GM15510 (cell line): ENCODE data around the gene ID4.

Source experiments
- POLR2A ChIP-seq: IDR thresholded peaks from 3 replicates; pipeline ENCODE4 v1.6.1; 2011; ENCODE audit warnings: borderline replicate concordance; ENCODE audit not compliant: insufficient read length; ENCODE audit errors: extremely low read depth

Gene ID4, protein sequence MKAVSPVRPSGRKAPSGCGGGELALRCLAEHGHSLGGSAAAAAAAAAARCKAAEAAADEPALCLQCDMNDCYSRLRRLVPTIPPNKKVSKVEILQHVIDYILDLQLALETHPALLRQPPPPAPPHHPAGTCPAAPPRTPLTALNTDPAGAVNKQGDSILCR

GRCh38 chr6:19836799-19837510 lies at the start of gene ID4:
ID4 (plus strand) TSS chr6:19837370; CDS start chr6:19837755, 385 bp downstream.
- no peak for TF ChIP-seq POLR2A

GRCh38 chr6:19788686-19789085 lies 48.5 kb upstream of the ID4 start:
- no peak for TF ChIP-seq POLR2A

DNA sequence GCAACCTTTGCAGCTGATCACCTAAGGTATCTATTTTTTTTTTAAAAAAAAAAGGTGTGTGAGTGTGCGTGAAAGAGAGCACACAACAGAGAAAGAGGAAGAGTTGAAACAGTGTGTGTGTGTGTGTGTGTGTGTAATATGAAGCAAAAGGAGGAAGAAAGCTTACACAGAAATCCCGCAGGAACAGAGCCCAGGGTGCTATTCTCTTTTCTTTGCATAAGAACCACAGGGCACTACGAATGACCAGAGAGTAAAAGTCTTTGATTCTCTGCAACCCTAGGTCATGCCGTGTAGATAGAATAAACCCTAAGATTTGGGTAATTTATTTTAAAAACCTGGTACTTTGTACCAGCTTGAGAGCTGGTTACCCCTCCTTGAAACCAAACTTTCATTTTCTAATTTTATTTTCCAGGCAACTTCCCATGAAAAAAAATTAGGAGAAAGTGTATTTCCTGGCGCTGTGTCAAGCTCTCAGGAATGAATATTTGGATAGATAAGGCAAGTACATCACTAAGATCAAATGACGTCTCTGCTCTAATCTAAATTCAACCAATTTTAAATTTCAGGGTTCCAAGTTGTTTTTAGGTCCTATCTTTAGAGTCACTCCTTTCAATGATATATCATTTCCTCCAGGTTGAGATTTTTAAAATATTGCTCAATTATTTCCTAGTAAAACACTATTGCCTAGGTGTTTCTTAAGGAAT lies 47.9 kb upstream of the ID4 start:
- TF ChIP-seq POLR2A = no peak

GRCh38 chr6:19791267-19791666 lies 45.9 kb upstream of the ID4 start:
- TF ChIP-seq POLR2A = no peak

DNA sequence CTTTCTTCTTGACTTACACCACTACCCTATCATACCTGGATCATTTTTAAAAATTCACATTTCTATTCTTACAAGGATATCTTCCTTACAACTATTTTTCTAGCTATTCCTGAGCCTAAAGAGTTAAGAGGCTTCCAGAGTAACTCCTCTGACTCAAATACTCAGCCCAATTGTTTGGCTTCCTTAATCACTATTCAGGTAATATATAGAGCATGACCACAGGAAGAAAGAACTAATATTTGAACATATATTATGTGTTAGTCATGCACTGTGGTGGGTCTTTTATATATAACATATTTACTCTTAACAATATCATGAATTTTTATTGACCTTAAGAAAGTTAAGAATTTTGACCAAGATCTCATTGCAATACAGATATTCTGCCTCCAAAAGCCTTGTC lies 42.0 kb upstream of the ID4 start:
- TF ChIP-seq POLR2A = no peak

DNA sequence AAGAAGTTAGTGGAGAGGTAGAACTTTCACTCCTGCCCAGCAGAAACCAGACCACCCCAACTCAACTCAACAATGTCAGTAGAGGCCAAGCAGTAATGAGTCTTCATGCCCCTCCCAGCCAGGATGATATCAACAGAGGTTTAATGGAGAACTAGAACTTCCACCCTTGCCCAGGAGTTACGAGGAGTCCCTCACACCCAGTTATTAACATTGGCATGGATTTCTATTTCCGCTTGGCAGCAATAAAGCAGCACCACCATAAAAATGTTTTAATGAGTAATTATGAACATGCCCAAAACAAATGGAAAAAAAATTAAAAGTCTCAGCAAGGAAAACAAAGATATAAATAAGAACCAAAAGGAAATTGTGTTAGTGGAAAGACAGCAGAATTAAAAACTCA lies 40.7 kb upstream of the ID4 start:
- TF ChIP-seq POLR2A = no peak

GRCh38 chr6:19798362-19798761 lies 38.8 kb upstream of the ID4 start:
- TF ChIP-seq POLR2A = no peak

DNA sequence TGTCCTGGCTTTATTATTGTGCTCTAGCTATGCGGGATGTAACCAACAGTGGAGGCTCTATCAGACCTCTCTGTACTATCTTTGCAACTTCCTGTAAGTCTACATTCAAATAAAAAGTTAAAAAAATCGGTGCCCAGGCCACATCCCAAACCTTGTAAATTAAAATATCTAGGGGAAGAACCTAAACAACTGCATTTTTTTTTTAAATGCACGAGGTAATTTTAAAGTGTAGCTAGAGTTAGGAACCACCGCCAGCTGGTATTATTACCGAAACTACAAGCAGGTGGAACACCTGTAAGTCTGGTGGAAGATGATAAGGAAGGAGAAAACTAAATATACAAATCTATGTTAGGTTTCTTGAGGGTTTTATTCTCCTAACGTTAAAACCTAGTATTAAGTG lies 34.5 kb upstream of the ID4 start:
- TF ChIP-seq POLR2A = no peak

DNA sequence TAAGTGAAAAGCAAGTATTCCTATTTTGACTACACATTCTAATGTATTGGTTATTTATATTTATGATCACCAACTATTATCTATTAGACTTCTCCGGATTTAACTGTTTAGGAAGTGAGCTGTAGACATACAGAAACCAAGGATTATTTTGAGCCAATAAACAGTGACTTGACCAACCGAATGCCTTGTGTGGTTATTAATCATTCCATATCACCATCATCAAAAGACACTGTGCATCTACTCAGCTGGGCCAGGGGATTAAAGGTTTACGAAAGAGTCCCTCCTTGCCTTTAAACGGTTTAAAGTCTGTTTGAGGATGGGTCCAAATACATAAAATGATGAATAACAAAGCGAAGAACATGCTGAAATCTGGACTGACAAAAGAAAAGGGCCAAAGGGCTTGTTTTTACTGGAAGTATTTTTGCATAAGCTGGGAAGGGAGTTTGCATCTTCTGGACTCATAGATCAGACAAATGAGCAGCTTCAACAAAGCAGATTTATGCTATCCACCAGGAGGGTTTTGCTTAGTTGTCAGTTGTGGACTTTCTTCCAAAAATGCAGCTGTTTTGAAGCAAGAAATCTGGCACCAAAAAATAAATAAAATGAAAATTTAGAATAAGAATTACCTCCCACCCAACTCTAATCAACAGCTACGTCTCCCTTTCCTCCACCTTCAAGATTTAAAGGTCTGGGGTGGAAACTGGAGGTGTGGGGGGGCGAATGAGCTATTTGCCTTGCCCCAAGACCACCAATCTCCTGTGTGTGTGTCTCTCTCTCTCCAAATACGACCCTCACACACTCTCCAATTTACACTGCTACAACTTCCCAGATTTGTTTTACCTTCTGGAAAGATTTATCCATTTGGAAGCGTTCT lies 33.6 kb upstream of the ID4 start:
- no peak for TF ChIP-seq POLR2A

GRCh38 chr6:19804205-19805128 lies 32.7 kb upstream of the ID4 start:
- TF ChIP-seq POLR2A = no peak

GRCh38 chr6:19805129-19805481 lies 32.1 kb upstream of the ID4 start:
- no peak for TF ChIP-seq POLR2A

DNA sequence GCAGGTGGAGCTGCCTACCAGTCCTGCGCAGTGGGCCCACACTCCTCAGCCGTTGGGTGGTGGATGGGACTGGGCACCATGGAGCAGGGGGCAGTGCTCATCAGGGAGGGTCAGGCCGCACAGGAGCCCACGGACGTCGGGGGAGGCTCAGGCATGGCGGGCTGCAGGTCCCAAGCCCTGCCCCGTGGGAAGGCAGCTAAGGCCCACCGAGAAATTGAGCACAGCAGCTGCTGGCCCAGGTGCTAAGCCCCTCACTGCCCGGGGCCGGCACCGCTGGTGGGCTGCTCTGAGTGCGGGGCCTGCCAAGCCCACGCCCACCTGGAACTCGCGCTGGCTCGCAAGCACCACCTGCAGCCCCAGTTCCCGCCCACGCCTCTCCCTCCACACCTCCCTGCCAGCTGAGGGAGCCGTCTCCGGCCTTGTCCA lies 30.2 kb upstream of the ID4 start:
- no peak for TF ChIP-seq POLR2A

GRCh38 chr6:19811397-19812079 lies 25.6 kb upstream of the ID4 start:
- TF ChIP-seq POLR2A = no peak

DNA sequence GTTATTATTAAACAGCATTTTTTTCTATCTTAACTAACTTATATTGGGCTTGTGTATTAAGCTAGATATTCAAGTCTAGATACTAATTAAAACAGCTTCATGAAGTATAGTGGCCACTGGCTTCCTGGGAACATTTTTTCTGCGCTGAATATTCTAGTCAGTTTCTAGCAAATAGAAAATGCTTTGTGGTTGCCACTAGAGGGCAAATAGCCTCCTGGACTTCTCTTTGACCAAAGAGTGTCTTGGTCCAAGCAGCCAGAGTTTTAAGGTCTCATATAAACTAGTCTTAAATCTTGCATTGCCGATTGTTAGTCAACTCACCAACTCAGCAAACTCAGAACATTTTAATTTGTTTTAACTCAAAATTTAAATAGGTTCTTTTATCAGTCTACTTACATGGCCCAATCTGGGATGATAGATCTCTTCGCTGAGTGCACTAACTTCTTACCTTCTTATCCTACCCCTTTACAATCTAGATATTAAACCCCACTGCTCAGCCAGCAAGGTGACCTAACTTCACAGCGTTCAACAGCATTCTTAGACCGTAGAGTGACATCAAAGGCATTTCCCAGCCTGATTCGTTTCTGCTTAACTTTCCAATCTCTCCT lies 24.6 kb upstream of the ID4 start:
- TF ChIP-seq POLR2A = no peak

DNA sequence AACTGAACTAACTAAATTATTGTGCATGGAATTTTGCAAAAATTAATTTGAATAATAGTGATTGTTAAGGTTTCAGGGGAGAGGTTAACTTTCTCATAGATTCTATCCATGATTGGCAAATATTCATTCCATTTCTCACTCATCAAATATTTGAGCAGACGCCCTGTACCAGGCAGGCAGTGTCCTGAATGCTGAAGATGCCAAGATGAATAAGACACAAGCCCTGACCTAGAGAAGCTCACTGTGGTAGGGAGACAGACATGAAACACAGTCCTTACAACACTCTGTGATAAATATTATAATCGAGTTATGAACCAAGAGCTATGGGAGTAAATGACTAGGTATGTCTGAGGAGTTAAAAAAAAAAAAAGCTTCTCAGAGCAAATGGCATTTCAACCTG lies 18.4 kb upstream of the ID4 start:
- no peak for TF ChIP-seq POLR2A
